ENCODE results near the gene NET1.

NET1 gene

GRCh38 chr10:5480162-5480941 lies 68.0 kb downstream of the NET1 start:
- DNase-seq: no peak

- DNase-seq: no peak
These were observed 68.8 kb downstream of the NET1 start for GRCh38 chr10:5481121-5481520.

- DNase-seq: no peak
These were observed 69.7 kb downstream of the NET1 start for GRCh38 chr10:5482016-5482415.

GRCh38 chr10:5484205-5484604 lies 71.8 kb downstream of the NET1 start:
- no peak for DNase-seq

GRCh38 chr10:5485290-5485689 lies 72.9 kb downstream of the NET1 start:
- no peak for DNase-seq

- no peak for DNase-seq
These were observed 73.8 kb downstream of the NET1 start for GRCh38 chr10:5485948-5486852.

GRCh38 chr10:5486853-5487235 lies 74.5 kb downstream of the NET1 start:
- no peak for DNase-seq

GRCh38 chr10:5488272-5489161 lies 76.2 kb downstream of the NET1 start:
- no peak for DNase-seq

GRCh38 chr10:5490032-5490431 lies 77.7 kb downstream of the NET1 start:
- DNase-seq: no peak

GRCh38 chr10:5490698-5491464 lies 78.5 kb downstream of the NET1 start:
- no peak for DNase-seq

- no peak for DNase-seq
These were observed 79.1 kb downstream of the NET1 start for GRCh38 chr10:5491477-5491876.

- no peak for DNase-seq
These were observed 80.0 kb downstream of the NET1 start for GRCh38 chr10:5492322-5492855.

GRCh38 chr10:5492929-5493576 lies 80.7 kb downstream of the NET1 start:
- no peak for DNase-seq

GRCh38 chr10:5493691-5494090 lies 81.3 kb downstream of the NET1 start:
- DNase-seq: no peak

- DNase-seq: no peak
These were observed 82.3 kb downstream of the NET1 start for GRCh38 chr10:5494611-5495010.

GRCh38 chr10:5496261-5497250 lies 84.2 kb downstream of the NET1 start:
- no peak for DNase-seq

- DNase-seq: no peak
These were observed 84.9 kb downstream of the NET1 start for GRCh38 chr10:5497289-5497688.

GRCh38 chr10:5497948-5498730 lies 85.8 kb downstream of the NET1 start:
- no peak for DNase-seq

All from nucleus accumbens (tissue), 56 donors.